ENCODE measurements around the gene FBXL4. TPM values are rescaled to one million over a fixed set of nuclear protein-coding genes. Genes with fewer than 3 reads are reported as not detected.

FBXL4 gene
- total RNA-seq, 6 experiments from 2014 or later, result 7.2 to 13.2 (median 11.3) TPM

- H3K4me3 ChIP-seq, result peak overlapping the region; percentile 30 to 50 (median 45)
- under 1% methylated on average over 23 of the region's 42 CpGs for WGBS (ENCODE audit: insufficient coverage, low coverage, low lambda C conversion rate, missing lambda C conversion rate)
- H3K4me1 ChIP-seq, result peaks cover 0 to 43% (median 10%) of the 10 kb centered on the region in 4 donors
- ATAC-seq (peak; percentile 23 to 43 (median 32)), DNase-seq (no peak)
- H3K9me3 ChIP-seq, result no peaks in the 10 kb centered on the region
- no peak overlapping the region for H3K27ac ChIP-seq
- intact Hi-C loops (cut with DNase I), result no loop called here
- H3K36me3 ChIP-seq, result no peaks in the 10 kb centered on the region
- TF ChIP-seq POLR2A (IDR thresholded peaks at IDR 0.05) (no peak), CTCF (IDR thresholded peaks at IDR 0.05) (peak in 1 of 4 donors; percentile 1)
- H3K27me3 ChIP-seq, result peaks cover 10 to 82% of the 10 kb centered on the region in 2 donors
These were observed 114.3 kb downstream of the FBXL4 start for GRCh38 chr6:98833307-98834059.

GRCh38 chr6:98833057-98833306 lies 114.8 kb downstream of the FBXL4 start:
- Histone ChIP-seq H3K9me3 (no peaks in the 10 kb centered on the region), H3K36me3 (no peaks in the 10 kb centered on the region), H3K4me3 (peak overlapping the region in 2 of 3 donors; percentile 45 to 50), H3K4me1 (peaks cover 0 to 43% (median 10%) of the 10 kb centered on the region in 4 donors), H3K27me3 (peaks cover 6 to 78% of the 10 kb centered on the region in 2 donors), H3K27ac (no peak overlapping the region)
- WGBS (ENCODE audit: insufficient coverage, low coverage, low lambda C conversion rate, missing lambda C conversion rate), result 10% methylated on average over 6 of the region's 26 CpGs
- DNase-seq (peak in 2 of 3 donors; percentile 44 to 67), ATAC-seq (peak; percentile 55 to 63 (median 57))
- intact Hi-C loops (cut with DNase I), result no loop called here
- TF ChIP-seq POLR2A (IDR thresholded peaks at IDR 0.05) (no peak), CTCF (IDR thresholded peaks at IDR 0.05) (peak in 1 of 4 donors; percentile 9)

- Histone ChIP-seq H3K9me3 (no peaks in the 10 kb centered on the region), H3K4me1 (peaks cover 0 to 45% (median 10%) of the 10 kb centered on the region in 4 donors), H3K36me3 (no peaks in the 10 kb centered on the region), H3K27ac (no peak overlapping the region), H3K4me3 (no peak overlapping the region), H3K27me3 (peaks cover 6 to 73% of the 10 kb centered on the region in 2 donors)
- 2% methylated on average over 12 of the region's 59 CpGs for WGBS (ENCODE audit: insufficient coverage, low coverage, low lambda C conversion rate, missing lambda C conversion rate)
- DNase-seq (no peak), ATAC-seq (no peak)
- intact Hi-C loops (cut with DNase I), result no loop called here
- TF ChIP-seq CTCF (IDR thresholded peaks at IDR 0.05) (no peak), POLR2A (IDR thresholded peaks at IDR 0.05) (no peak)
These were observed 115.3 kb downstream of the FBXL4 start for GRCh38 chr6:98832284-98833056.

- ATAC-seq, result no peak
- Histone ChIP-seq H3K27me3 (peaks cover 6 to 68% of the 10 kb centered on the region in 2 donors), H3K4me3 (no peak overlapping the region), H3K27ac (no peak overlapping the region), H3K9me3 (no peaks in the 10 kb centered on the region), H3K4me1 (peaks cover 0 to 48% (median 9%) of the 10 kb centered on the region in 4 donors), H3K36me3 (no peaks in the 10 kb centered on the region)
- DNase-seq, result no peak
- intact Hi-C loops (cut with DNase I), result no loop called here
- WGBS (ENCODE audit: insufficient coverage, low coverage, low lambda C conversion rate, missing lambda C conversion rate), result under 1% methylated on average over 11 of the region's 11 CpGs
- TF ChIP-seq POLR2A (IDR thresholded peaks at IDR 0.05), result no peak
- TF ChIP-seq CTCF (IDR thresholded peaks at IDR 0.05), result no peak
These were observed 115.8 kb downstream of the FBXL4 start for GRCh38 chr6:98831959-98832283.
